ENCODE measurements around the gene SCN3B.

DNA sequence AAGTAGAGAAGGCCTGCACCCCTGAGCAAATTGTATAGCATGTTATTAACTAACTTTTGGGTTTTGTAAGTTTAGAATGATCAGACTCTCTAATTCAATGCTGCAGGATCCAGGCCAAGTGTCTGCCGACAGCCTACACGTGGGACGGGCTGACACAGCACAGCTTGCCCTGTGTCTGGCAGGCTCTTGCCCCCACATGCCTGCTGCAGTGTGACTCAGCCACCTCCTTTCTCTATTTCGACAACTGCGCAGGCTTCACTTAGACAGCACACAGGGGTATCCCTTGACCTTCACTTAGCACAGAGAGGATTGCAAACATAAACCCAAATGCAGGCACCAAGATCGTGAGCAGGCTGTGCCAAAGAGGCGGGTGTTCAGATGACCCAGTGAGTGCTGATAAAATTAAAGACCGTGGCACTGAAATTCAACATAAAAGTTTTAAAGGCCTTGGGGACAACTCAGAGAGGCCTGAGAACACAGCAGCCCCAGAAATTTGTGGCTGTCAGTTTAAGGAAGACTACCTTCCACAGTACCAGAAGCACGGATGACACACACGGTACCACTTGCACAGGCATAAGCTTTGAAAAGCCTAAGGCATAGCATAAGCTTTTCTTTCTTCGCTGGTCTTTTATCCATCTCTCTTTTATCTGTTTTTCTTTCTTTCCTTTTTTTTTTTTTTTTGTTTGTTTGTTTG, 37.8 kb downstream of the SCN3B start:
- TF ChIP-seq, protein P1, sequence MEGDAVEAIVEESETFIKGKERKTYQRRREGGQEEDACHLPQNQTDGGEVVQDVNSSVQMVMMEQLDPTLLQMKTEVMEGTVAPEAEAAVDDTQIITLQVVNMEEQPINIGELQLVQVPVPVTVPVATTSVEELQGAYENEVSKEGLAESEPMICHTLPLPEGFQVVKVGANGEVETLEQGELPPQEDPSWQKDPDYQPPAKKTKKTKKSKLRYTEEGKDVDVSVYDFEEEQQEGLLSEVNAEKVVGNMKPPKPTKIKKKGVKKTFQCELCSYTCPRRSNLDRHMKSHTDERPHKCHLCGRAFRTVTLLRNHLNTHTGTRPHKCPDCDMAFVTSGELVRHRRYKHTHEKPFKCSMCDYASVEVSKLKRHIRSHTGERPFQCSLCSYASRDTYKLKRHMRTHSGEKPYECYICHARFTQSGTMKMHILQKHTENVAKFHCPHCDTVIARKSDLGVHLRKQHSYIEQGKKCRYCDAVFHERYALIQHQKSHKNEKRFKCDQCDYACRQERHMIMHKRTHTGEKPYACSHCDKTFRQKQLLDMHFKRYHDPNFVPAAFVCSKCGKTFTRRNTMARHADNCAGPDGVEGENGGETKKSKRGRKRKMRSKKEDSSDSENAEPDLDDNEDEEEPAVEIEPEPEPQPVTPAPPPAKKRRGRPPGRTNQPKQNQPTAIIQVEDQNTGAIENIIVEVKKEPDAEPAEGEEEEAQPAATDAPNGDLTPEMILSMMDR (optimal IDR thresholded peaks at IDR 0.05 in 1 of 3, IDR thresholded peaks at IDR 0.05 in 1 of 3, conservative IDR thresholded peaks at IDR 0.05 in 1 of 3; ENCODE audit: extremely low read depth in 1 of 3, insufficient read depth in 2 of 3, low read length in 3 of 3): no peak
- TF ChIP-seq EZH2 (IDR thresholded peaks at IDR 0.05; ENCODE audit: low read length): no peak
